HG03558 (cell line): Measurements from ENCODE around the gene B4GALT5.
"Not testable (repeated sequence)": the region's sequence is repeated elsewhere in the genome, so short reads cannot be mapped to it uniquely, and the experiment has no call there.

Source experiments
- ATAC-seq: cut with Tn5 transposase; IDR thresholded peaks from one replicate; pipeline ENCODE4 v1.9.1; 2021; ENCODE audit warnings: moderate number of reproducible peaks; ENCODE audit not compliant: unreplicated experiment; ENCODE audit errors: extremely low read depth

Gene B4GALT5

DNA sequence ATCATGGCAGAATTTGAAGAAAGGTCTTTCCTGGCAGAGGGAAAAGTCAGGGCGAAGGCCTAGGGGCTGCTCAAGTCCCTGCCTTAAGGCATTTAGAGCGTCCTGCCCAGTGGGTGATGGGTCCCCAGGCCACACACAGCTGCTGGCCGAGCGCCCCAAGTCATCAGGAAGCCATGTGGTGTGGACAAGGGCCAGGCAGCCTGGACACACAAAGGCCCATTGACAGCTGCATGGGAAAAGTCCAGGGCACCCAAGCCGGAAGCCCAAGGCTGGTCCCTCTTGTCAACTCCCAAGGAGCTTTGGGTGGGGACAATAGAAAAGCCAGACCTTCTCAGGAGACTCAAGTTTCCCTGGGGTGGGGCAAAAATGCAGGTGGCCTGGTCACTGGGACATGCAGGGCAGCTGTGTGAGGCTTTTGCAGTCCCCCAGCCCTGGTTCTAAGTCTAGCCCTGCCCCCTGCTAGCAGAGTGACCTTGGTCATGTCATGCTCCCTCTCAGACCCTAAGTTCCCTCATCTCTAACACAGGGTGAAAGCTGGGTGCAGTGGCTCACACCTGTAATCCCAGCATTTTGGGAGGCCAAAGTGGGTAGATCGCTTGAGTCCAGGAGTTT is 101.4 kb downstream of the B4GALT5 start:
- ATAC-seq, result no peak

DNA sequence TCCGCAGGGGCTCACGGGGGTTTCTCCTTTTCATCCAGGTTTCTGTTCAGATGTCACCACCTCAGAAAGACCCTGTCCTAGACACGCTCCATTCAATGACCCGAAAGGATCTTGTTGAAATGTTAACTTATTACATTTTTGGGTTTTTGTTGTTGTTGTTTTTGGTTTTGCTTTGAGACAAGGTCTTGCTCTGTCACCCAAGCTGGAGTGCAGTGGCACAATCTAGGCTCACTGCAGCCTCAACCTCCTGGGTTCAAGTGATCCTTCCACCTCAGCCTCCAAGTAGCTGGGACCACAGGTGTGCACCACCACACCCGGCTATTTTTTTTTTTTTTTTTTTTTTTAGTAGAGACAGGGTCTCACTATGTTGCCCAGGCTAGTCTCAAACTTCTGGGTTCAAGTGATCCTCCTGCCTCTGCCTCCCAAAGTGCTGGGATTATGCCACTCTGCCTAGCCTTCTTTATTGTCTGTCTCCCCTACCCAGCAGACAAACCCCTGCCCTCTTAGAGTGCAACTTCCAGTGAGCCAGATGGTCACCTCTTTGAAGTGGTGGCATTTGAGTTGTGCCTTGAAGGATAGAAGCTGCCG is 102.0 kb downstream of the B4GALT5 start:
- ATAC-seq, result not testable (repeated sequence)

DNA sequence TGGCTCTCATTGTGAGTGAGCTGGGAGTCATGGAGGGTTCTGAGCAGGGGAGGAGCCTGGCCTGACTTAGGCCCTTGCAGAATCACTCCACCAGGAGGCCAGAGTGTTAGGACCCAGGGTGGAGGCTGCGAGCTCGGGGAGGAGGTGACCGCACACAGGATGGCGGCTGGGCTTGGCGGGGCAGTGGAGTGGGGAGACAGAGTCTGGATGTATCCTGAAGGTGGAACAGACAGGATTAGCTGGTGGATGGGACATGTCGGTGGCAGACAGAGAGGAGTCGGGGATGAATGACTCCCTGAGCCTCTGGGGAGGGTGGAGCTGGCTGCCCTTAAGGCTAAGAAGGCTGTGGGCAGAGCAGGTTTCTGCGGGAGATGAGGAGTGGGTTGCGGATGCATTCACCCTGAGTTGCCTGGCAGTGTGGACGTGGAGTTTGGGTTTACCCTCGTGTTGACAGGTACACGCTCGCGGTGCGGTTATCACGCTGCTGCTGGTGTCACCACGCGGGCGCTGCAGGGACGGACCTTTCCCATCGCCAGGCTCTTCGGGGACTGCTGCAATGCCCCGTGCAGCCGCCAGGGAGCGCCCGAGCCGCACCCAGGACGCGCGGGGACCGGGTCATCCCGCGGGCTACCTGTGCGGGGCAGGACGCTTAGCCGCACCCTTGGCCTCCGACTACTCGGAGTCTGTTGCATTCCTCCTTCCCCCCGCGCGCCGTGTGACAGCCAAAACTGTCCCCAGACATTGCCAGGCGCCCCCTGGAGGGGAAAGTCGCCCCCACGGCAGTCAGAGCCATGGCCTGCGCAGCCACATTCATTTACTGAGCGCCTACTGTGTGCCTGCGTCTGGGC is 102.8 kb downstream of the B4GALT5 start:
- ATAC-seq, result no peak

DNA sequence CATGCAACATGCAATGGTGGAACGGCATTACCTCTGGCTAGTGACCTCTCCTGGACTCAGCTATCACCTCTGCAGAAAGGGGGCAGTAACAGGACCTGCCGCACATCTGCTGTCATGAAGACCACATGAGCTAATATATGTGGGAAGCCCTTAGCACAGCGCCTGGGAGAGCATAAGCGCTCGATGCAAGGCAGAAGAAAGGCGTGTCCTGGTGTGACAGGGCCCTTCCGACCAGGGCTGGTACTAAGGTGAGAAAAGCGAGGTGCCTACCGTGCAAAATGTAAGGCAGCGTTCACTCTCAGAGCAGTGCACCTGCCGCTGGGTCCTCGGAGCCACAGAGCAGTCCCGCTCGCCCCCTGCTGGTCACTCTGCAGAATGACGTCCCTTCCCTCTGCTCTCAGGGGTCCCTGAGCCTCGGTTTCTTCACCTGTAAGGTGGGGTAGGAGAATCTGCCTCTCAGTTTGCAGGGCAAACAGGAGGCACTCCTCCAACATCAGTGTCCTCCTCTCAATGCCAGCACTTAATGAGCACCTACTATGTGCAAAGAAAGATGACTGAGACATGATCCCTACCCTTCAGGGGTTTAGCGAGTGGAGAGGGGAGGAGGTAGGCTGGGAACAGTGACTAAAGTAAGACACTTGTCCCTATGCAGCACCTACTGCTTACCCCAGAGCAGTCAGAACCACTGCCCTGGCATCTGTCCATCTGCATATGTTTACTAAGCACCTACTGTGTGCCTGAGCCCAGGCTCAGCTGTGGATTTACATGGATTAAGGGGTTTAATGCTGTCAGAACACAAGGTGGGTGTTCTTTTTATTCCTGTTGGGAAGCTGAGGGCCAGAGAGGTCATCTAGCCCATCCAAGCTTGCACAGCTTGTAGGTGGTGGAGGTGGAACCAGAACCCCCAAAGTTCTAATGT is 104.7 kb downstream of the B4GALT5 start:
- no peak for ATAC-seq

DNA sequence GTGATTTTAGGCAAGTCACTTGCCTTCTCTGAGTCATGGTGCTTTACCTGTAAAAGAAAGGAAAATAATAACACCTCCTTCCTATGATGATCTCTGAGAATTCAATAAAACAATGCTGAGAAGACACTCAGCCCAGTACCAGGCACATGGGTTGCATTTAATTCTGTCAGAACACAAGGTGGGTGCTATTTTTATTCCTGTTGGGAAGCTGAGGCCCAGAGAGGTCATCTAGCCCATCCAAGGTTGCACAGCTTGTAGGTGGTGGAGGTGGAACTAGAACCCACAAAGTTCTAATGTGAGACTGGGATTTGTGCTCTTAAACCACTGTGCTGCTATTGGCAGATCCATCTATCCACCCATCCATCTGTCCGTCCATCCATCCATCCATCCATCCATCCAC is 106.1 kb downstream of the B4GALT5 start:
- ATAC-seq, result no peak

DNA sequence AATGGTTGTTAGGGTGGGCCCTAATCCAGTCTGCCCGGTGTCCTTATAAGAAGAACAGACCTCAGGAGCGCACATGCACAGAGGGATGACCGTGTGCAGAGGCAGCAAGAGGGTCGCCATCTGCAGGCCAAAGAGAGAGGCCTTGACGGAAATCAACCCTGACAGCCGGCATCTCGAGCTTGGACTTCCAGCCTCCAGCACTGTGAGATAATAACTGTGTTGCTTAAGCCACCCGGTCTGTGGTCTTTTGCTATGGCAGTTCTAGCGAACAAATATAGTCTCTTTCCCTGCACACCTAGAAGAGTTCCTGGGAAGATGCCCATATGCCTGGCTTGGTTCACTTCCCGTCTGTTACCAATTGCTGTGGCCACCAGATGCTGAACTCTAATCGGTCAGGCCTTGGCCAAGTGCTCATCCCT is 110.5 kb downstream of the B4GALT5 start:
- no peak for ATAC-seq

DNA sequence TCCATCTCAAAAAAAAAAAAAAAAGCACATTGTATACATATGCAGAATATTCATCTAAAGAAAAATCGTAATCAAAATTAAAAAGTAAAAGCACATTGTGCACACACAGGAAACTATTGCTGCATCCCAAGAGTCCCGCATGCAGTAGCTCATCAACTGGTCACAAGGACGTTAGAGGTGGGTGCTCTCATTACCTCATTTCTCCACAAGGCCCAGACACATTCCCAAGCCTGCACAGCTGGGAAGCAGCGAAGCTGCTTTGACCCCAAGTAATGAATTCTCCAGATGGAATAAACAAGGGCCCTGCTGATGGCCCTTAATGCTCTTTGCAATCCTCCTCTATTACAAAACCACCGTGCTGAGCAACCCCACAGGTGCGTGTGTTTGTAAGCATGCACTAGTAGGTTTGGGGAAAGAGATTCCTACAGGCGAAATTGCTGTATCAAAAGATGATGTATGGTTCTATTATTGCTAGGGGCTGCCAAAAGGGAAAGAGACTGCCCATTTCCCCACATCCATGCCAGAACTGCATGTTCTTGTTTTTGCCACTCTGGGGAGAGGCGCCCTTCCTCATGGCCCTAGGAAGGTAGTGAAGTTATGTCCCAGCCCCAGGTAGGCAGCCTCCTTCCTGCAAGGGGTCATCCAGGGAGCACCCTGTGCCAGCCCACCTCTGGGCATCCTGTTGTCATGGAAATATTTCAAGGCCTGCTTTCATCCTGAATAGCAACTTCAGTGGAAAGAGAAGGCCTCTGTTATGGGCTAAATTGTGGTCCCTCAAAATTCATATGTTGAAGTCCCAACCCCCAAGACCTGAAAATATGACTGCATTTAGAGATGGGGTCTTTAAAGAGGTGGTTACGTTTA is 111.1 kb downstream of the B4GALT5 start:
- no peak for ATAC-seq

DNA sequence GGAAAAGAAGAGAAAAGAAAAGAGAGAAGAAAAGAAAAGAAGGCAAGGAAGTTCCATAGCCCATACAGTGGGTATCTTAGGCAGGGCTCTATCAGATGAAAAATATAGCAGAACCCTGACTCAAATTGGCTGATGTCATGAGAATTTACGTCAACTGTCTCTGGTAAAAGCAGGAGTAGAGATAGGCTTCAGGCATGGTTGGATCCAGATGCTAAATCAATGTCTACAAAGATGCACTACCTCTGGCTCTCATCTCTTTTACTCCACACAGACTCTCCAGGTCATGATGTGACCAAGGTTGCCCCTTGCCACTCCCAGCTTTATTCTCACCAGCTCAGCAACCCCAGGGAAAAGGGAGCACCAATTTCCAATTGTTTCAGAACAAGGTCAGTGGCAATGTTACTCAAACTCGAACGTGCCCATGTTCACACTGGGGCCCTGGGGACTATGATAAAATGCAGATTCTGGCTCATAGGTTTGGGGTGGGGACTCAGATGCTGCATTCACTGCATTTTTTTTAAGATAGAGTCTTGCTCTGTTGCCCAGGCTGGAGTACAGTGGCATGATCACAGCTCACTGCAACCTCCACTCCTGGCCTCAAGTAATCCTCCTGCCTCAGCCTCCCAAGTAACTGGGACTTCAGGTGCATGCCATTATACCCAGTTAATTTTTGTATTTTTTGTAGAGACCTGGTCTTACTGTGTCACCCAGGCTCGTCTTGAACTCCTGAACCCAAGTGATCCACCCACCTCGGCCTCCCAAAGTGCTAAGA is 112.3 kb downstream of the B4GALT5 start:
- ATAC-seq, result no peak

DNA sequence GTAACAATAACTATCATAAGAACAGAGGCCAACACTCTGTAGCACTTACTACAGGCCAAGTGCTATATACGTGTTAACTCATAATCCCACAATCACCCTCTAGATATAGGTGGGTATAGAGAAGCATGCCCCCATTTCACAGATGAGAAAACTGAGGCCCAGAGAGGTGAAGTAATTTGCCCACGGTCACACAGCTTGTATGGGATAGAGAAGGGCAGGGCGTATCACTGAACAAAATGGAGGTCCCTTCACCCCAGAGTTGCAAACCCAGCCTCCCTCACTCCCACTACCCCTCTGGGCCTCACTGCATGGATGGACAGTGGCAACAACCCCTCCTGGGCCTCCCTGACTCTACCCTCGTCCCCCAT is 113.9 kb downstream of the B4GALT5 start:
- ATAC-seq, result no peak

DNA sequence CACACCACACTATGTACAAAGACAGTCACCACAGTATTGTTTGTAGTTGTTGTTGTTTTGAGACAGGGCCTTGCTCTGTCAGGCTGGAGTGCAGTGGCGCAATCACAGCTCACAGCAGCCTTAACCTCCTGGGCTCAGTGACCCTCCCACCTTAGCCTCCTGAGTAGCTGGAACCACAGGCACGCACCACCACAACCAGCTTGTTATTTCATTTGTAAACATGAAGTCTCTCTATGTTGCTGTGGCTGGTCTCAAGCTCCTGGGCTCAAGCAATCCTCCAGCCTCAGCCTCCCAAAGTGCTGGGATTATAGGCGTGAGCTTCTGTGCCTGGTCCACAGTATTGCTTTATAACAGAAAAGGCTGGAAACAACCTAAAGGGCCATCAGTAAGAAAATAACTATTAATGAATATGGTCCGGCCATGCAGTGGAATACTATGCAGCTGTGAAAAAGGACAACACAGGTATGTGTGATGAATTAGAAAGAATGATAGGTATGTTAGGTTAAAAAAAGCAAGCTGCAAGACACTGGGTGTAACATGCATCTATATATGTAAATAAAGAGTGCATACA is 115.8 kb downstream of the B4GALT5 start:
- ATAC-seq, result no peak

DNA sequence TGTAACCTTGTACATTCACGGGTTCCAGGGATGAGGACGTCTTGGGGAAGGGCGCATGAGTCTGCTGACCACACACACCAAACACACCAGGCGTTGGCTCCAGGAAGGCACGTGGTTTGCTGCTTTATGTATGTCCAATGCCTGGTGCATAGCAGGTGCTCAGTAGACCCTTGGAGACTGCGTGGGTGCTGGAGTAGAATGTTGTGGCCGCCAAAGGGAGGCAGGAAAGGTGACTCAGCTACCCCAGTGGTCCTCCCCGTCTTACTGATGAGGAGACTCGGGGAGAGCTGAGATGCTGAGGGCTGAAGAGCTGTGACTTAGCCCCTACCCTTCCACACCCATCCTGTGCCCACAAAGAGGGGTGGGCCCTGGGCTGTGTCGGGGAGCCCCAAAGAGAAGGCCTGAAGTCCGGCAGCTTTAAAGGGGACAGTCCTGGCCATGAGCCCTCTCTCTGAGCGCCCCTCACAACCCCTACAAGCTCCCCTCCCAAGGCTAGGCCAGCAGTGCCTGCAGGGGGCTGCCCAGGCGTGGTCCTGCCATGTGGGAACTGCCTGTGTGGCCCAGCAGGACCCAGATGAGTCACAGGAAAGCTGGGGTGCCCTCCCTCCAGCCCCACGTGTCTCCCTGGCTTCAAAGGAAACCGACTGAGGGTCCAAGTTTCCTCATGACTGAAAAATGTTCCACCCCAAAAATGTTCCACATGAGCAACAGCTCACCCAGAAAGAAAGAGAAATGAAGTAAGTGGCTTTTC is 117.7 kb downstream of the B4GALT5 start:
- ATAC-seq, result no peak

DNA sequence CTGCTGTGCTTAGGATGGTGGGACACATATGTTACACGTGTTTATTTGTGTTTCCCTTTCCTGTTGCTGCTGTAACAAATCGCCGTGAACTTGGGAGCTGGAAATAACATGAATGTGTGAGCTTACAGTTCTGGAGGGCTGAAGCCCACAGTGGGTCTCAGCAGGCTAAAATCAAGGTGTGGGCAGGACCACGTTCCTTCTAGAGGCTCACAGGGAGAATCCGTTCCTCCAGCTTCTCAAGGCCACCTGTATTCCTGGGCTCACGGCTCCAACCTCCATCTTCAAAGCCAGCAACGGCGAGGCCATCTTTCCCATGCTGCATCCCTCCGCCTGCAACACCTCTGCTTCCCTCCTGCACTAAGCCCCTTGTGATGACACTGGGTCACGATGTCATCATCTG is 118.3 kb downstream of the B4GALT5 start:
- no peak for ATAC-seq

DNA sequence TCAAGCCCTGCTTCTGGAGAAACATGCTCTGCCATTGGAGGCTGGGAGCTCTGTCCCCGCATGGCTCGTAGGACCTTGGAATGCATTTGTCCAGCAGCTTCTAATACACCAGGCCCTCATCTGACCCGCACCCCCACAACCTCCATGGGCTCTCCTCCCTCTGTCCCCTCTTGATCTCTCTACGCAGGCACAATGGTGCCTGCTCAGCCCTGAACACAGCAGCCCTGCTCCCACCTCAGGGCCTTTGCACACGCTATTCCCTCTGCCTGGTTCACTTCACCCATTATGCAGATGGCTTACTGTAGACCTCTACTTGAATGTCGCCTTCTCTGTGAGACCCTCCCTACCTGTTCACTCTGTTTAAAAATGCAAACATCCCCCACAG is 118.8 kb downstream of the B4GALT5 start:
- no peak for ATAC-seq

DNA sequence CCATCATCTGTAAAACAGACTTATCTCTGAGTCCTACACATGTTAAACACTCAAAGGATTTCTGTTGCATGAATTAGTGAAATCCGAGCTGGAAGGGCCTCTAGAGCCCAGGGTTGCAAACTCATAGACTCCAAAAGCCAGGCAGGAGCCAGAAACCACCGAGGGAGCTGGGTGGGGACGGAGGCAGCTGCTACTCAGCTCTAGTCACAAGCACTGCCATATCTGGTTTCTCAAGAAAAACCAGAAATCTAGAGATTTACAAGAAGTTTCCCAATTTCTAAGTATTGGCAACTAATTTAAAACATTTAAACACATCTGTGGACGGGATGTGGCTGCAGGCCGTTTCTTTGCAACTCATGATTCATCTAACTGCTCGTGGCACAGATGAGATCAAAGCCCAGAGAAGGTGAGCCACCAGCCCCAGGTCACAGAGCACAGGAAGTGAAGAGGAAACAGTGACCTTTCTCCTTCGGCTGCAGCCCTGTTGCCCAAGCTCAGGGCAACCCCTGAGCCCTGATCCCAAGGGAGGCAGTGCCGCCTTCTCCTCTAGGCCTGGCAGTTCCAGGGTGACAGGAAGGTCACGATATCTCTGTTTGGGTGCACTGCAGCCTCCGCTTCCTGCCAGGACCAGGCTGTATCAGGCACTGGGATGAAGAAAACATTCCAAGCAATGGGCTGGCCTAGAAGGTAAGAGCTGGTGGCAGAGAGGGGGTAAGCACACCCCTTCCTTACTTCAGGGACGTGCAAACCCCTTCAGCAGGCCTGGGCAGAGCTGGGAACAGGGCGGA is 119.3 kb downstream of the B4GALT5 start:
- ATAC-seq, result no peak

DNA sequence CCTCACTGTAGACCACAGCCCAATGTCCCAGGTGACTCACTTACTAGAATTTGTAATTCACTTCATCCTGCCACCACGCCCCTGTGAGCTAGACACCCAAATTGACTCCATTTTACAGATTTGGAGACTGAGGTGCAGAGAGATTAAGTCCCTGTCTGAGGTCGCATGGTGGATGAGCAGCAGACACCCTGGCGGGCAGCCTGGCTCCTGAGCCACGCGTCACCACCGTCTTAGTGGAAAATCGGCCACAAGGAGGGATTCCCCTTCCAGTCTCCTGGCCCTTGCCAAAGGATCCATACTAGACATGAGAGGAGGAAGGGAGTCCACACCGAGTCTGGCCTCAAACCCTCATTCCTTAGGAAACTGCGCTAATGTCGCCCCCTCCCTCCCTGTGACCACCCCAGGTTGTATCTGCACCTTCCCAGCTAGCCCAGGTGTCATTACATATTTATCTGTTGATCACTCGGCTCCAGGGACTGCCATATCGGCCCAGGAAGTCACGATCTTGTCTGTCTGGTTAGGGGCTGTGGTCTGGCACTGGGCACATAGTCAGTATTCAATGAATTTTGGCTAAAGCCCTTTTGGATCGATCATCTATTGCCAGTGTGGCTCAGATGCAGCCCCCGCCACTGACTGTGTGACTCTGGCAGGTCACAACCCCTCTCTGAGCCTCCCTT is 120.1 kb downstream of the B4GALT5 start:
- ATAC-seq, result no peak

DNA sequence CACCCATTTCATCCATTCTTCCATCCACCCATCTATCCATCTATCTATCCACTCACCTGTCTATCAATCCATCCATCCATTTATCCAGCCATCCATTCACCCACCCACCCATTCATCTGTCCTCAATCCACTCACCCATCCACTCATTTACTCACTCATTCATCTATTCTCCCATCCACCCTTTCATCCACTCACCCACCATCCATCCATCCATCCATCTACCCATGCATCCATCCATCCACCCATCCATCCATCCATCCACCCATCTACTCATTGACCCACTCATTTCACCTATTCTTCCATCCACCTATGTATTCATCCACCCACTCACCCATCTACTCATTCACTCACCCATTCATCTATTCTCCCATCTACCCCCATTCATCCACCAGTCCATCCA is 121.6 kb downstream of the B4GALT5 start:
- ATAC-seq, result no peak
